GM19328 (cell line): ENCODE results near the gene CGN.

Source experiments
- ATAC-seq: cut with Tn5 transposase; IDR thresholded peaks from one replicate; pipeline ENCODE4 v1.9.1; 2021; ENCODE audit warnings: mild to moderate bottlenecking, moderate library complexity; ENCODE audit not compliant: unreplicated experiment

Gene CGN

GRCh38 chr1:151510957-151511635, at the start of gene CGN:
TSS of gene CGN (plus strand) at chr1:151511387. CDS start at chr1:151518520, 7,133 bp downstream.
- peak; percentile 79 for ATAC-seq

- no peak for ATAC-seq
Measured at GRCh38 chr1:151461694-151462093, 49.5 kb upstream of the CGN start.

GRCh38 chr1:151465026-151465425, 46.2 kb upstream of the CGN start:
- no peak for ATAC-seq

- ATAC-seq: no peak
Measured at GRCh38 chr1:151472856-151473731, 38.1 kb upstream of the CGN start.

GRCh38 chr1:151474745-151475144, 36.4 kb upstream of the CGN start:
- ATAC-seq: no peak

- no peak for ATAC-seq
Measured at GRCh38 chr1:151475175-151475574, 36.0 kb upstream of the CGN start.

- ATAC-seq: no peak
Measured at GRCh38 chr1:151476083-151476482, 35.1 kb upstream of the CGN start.

GRCh38 chr1:151477066-151477465, 34.1 kb upstream of the CGN start:
- ATAC-seq: no peak

- no peak for ATAC-seq
Measured at GRCh38 chr1:151478140-151478812, 32.9 kb upstream of the CGN start.

- ATAC-seq: no peak
Measured at GRCh38 chr1:151478923-151479322, 32.3 kb upstream of the CGN start.

GRCh38 chr1:151479462-151479861, 31.7 kb upstream of the CGN start:
- ATAC-seq: no peak

- no peak for ATAC-seq
Measured at GRCh38 chr1:151482017-151482416, 29.2 kb upstream of the CGN start.

- ATAC-seq: no peak
Measured at GRCh38 chr1:151485685-151486255, 25.4 kb upstream of the CGN start.

GRCh38 chr1:151486557-151486956, 24.6 kb upstream of the CGN start:
- no peak for ATAC-seq

GRCh38 chr1:151491641-151492040, 19.5 kb upstream of the CGN start:
- ATAC-seq: no peak

- ATAC-seq: no peak
Measured at GRCh38 chr1:151492120-151492519, 19.1 kb upstream of the CGN start.

- ATAC-seq: no peak
Measured at GRCh38 chr1:151493042-151493441, 18.1 kb upstream of the CGN start.

- no peak for ATAC-seq
Measured at GRCh38 chr1:151494741-151495281, 16.4 kb upstream of the CGN start.

- ATAC-seq: no peak
Measured at GRCh38 chr1:151495316-151495715, 15.9 kb upstream of the CGN start.

GRCh38 chr1:151499365-151499764, 11.8 kb upstream of the CGN start:
- ATAC-seq: no peak

GRCh38 chr1:151499930-151500329, 11.3 kb upstream of the CGN start:
- ATAC-seq: no peak
